DOHH2 (cell line): ENCODE results near the gene ZNF385B.

ENCODE experiments used
- EZH2phosphoT487 ChIP-seq: fragments of 200-600 bp; sonication (generic); IDR thresholded peaks from 2 replicates; pipeline ENCODE4 v1.6.1; 2017; ENCODE audit warnings: borderline replicate concordance, mild to moderate bottlenecking, antibody characterized with exemption, low read length, moderate library complexity, mixed read lengths
- TF ChIP-seq, protein P1 (sequence below): fragments of 200-600 bp; sonication (generic); IDR thresholded peaks from one replicate; pipeline ENCODE4 v1.5.1; 2014; ENCODE audit warnings: antibody characterized with exemption, mild to moderate bottlenecking, low read depth, low read length; ENCODE audit not compliant: poor library complexity, severe bottlenecking

- TF ChIP-seq, protein P1, sequence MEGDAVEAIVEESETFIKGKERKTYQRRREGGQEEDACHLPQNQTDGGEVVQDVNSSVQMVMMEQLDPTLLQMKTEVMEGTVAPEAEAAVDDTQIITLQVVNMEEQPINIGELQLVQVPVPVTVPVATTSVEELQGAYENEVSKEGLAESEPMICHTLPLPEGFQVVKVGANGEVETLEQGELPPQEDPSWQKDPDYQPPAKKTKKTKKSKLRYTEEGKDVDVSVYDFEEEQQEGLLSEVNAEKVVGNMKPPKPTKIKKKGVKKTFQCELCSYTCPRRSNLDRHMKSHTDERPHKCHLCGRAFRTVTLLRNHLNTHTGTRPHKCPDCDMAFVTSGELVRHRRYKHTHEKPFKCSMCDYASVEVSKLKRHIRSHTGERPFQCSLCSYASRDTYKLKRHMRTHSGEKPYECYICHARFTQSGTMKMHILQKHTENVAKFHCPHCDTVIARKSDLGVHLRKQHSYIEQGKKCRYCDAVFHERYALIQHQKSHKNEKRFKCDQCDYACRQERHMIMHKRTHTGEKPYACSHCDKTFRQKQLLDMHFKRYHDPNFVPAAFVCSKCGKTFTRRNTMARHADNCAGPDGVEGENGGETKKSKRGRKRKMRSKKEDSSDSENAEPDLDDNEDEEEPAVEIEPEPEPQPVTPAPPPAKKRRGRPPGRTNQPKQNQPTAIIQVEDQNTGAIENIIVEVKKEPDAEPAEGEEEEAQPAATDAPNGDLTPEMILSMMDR: no peak
- no peak for TF ChIP-seq EZH2phosphoT487
These were observed 186.0 kb downstream of the ZNF385B start for GRCh38 chr2:179675435-179675834.
